Measurements from ENCODE around the gene SLC6A15. TPM values are rescaled to one million over a fixed set of nuclear protein-coding genes. Genes with fewer than 3 reads are reported as not detected.

SLC6A15 gene
- total RNA-seq, 4 donors from 2014 or later: 0.40 to 1.3 (median 0.83) TPM

DNA sequence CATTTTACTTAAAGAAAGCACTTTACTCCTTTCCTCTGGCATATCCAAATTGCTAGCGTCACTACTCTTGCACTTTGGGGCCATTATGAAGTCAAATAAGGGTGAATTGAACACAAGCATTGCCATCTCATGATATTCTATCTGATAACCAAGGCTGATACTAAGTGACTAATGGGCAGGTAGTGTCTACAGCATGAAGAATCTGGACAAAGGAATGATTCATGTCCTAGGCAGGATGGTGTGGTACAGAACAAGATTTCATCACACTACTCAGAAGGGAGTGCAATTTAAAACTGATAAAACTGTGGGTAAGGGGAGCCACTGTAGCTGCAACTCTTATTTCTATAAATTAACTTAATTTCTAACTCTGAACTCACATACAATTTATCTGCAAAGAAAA lies 7.7 kb upstream of the SLC6A15 start:
- Histone ChIP-seq H3K27me3 (peaks cover 0 to 7% (median 0%) of the 10 kb centered on the region in 4 donors), H3K4me1 (no peaks in the 10 kb centered on the region), H3K4me3 (no peak overlapping the region), H3K9me3 (no peaks in the 10 kb centered on the region), H3K27ac (replicated peaks in 1 of 4) (no peak overlapping the region), H3K36me3 (no peaks in the 10 kb centered on the region)
- intact Hi-C loops (cut with DNase I): no loop called here
- WGBS: 61% methylated on average over 1 of the region's 1 CpG
- TF ChIP-seq, protein P1, sequence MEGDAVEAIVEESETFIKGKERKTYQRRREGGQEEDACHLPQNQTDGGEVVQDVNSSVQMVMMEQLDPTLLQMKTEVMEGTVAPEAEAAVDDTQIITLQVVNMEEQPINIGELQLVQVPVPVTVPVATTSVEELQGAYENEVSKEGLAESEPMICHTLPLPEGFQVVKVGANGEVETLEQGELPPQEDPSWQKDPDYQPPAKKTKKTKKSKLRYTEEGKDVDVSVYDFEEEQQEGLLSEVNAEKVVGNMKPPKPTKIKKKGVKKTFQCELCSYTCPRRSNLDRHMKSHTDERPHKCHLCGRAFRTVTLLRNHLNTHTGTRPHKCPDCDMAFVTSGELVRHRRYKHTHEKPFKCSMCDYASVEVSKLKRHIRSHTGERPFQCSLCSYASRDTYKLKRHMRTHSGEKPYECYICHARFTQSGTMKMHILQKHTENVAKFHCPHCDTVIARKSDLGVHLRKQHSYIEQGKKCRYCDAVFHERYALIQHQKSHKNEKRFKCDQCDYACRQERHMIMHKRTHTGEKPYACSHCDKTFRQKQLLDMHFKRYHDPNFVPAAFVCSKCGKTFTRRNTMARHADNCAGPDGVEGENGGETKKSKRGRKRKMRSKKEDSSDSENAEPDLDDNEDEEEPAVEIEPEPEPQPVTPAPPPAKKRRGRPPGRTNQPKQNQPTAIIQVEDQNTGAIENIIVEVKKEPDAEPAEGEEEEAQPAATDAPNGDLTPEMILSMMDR (IDR thresholded peaks at IDR 0.05): no peak
- no peak for TF ChIP-seq POLR2AphosphoS5 (IDR thresholded peaks at IDR 0.05)
- no peak for TF ChIP-seq EP300 (IDR thresholded peaks at IDR 0.05)
- TF ChIP-seq POLR2A (IDR thresholded peaks at IDR 0.05; ENCODE audit: low read depth): no peak
- DNase-seq (ENCODE audit: extremely low spot score): no peak

DNA sequence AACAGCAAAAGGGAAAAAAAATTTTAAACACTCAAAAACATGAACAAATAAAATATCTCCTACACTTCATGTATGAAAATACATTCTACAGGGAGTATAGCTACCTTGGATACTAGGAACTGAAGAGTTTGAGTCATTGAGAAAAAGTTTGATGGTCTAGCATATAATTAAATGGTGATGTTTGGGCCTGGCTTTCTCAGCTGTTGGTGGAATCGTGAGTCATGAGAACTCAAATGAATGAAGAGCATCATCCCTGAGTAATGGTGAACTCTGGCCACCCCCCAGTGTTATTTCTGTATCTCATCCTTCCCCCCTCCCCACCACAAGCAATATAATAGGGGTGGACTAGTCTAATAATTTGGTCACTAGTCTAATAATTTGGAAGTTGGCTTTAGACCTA lies 6.7 kb upstream of the SLC6A15 start:
- H3K4me1 ChIP-seq: no peaks in the 10 kb centered on the region
- H3K9me3 ChIP-seq: no peaks in the 10 kb centered on the region
- no peak overlapping the region for H3K4me3 ChIP-seq
- TF ChIP-seq, protein P1 (IDR thresholded peaks at IDR 0.05): no peak
- TF ChIP-seq EP300 (IDR thresholded peaks at IDR 0.05): no peak
- no peak for TF ChIP-seq POLR2AphosphoS5 (IDR thresholded peaks at IDR 0.05)
- no peak for TF ChIP-seq POLR2A (IDR thresholded peaks at IDR 0.05; ENCODE audit: low read depth)
- 92% methylated on average over 1 of the region's 1 CpG for WGBS
- no peaks in the 10 kb centered on the region for H3K36me3 ChIP-seq
- DNase-seq (ENCODE audit: extremely low spot score): no peak
- peaks cover 0 to 14% (median 0%) of the 10 kb centered on the region in 4 donors for H3K27me3 ChIP-seq
- no peak overlapping the region for H3K27ac ChIP-seq (replicated peaks in 1 of 4)
- intact Hi-C loops (cut with DNase I): no loop called here

DNA sequence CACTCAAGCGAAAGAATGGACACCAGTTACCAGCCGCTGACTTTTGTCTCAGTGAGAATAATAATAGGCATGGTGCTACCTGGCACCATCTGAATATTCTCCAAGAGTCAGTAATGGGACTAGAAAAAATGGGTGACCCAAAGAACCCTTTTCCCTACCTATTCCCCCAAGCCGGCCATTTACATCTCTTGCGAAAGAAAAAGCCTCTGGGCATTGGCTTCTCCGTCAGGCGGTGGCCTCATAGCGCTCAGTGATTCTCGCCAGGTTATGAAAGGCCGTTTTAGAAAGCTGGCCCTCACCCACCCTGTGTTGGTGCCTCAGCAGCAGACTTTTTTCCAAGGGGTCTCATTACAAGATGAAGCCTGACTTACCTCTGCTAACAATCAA lies 523 bp upstream of the SLC6A15 start:
- TF ChIP-seq POLR2A (IDR thresholded peaks at IDR 0.05; ENCODE audit: low read depth) (no peak), POLR2AphosphoS5 (IDR thresholded peaks at IDR 0.05) (no peak)
- TF ChIP-seq, protein P1 (IDR thresholded peaks at IDR 0.05): no peak
- Histone ChIP-seq H3K27me3 (peaks cover 0 to 51% (median 8%) of the 10 kb centered on the region in 4 donors), H3K9me3 (no peaks in the 10 kb centered on the region), H3K36me3 (no peaks in the 10 kb centered on the region), H3K4me1 (peaks cover 8 to 27% (median 22%) of the 10 kb centered on the region in 4 donors), H3K4me3 (peak overlapping the region; percentile 40 to 57 (median 45)), H3K27ac (replicated peaks in 1 of 4) (no peak overlapping the region)
- 14% methylated on average over 8 of the region's 9 CpGs for WGBS
- intact Hi-C loops (cut with DNase I): no loop called here
- no peak for DNase-seq (ENCODE audit: extremely low spot score)

GRCh38 chr12:84911271-84912197 lies 1.1 kb downstream of the SLC6A15 start:
- no peak overlapping the region for H3K27ac ChIP-seq (replicated peaks in 1 of 4)
- no peaks in the 10 kb centered on the region for H3K36me3 ChIP-seq
- 2% methylated on average over 47 of the region's 48 CpGs for WGBS
- no peaks in the 10 kb centered on the region for H3K9me3 ChIP-seq
- intact Hi-C loops (cut with DNase I): no loop called here
- peaks cover 8 to 27% (median 22%) of the 10 kb centered on the region in 4 donors for H3K4me1 ChIP-seq
- no peak for DNase-seq (ENCODE audit: extremely low spot score)
- H3K4me3 ChIP-seq: peak overlapping the region; percentile 40 to 57 (median 45)
- TF ChIP-seq EP300 (IDR thresholded peaks at IDR 0.05) (no peak), POLR2A (IDR thresholded peaks at IDR 0.05; ENCODE audit: low read depth) (no peak), POLR2AphosphoS5 (IDR thresholded peaks at IDR 0.05) (no peak)
- TF ChIP-seq, protein P1 (IDR thresholded peaks at IDR 0.05): no peak
- peaks cover 0 to 50% (median 8%) of the 10 kb centered on the region in 4 donors for H3K27me3 ChIP-seq

All from esophagus muscularis mucosa (tissue), 4 donors.